HEK293 (cell line): ENCODE results near the gene TBC1D4.

Source experiments
- CTCF ChIA-PET: fragments of 350-600 bp; formaldehyde crosslinking; extraction: SDS; loops from one replicate; lab custom pipeline; 2021; ENCODE audit warnings: antibody characterized with exemption; lab: Yijun Ruan, JAX
- POLR2A ChIA-PET: fragments of 300-600 bp; formaldehyde crosslinking; extraction: SDS; loops from one replicate; lab custom pipeline; 2020; ENCODE audit warnings: antibody characterized with exemption, inconsistent platforms; lab: Yijun Ruan, JAX
- H3K27ac ChIP-seq: fragments of 200-500 bp; sonication (Bioruptor generic); 2 replicates; pipeline ENCODE4 v1.5.1; 2014; ENCODE audit warnings: low read depth, low read length, control low read depth, inconsistent platforms; ENCODE audit errors: extremely low read depth
- H3K36me3 ChIP-seq, 2 experiments: fragments of 200-500 bp in 1 of 2; sonication (Bioruptor generic) in 1 of 2; 1 replicate in 1 of 2; 2 replicates in 1 of 2; pipeline ENCODE4 v1.5.1; 2014 to 2017; ENCODE audit warnings: inconsistent platforms in 2 of 2, low read length in 2 of 2; ENCODE audit not compliant: control insufficient read depth in 2 of 2, insufficient read depth in 1 of 2
- H3K4me1 ChIP-seq: fragments of 200-500 bp; sonication (Bioruptor generic); 2 replicates; pipeline ENCODE4 v1.5.1; 2014; ENCODE audit warnings: mild to moderate bottlenecking, low read length, inconsistent platforms; ENCODE audit not compliant: control insufficient read depth, insufficient read depth
- H3K4me3 ChIP-seq: 2 replicates; pipeline ENCODE4 v1.5.1; 2011; ENCODE audit warnings: low read depth, mild to moderate bottlenecking, control low read depth, low read length, moderate library complexity
- H3K9me3 ChIP-seq: fragments of 200-500 bp; sonication (Bioruptor generic); 2 replicates; pipeline ENCODE4 v1.5.1; 2014; ENCODE audit warnings: low read depth, low read length, inconsistent platforms; ENCODE audit not compliant: control insufficient read depth, insufficient read depth
- ATF2 ChIP-seq: fragments of 450-650 bp; formaldehyde crosslinking; IDR thresholded peaks from 2 replicates; pipeline ENCODE4 v1.5.1; 2016; ENCODE audit warnings: missing biosample characterization, missing genetic modification characterization, low read depth
- HIC1 ChIP-seq: fragments of 450-650 bp; formaldehyde crosslinking; IDR thresholded peaks from 2 replicates; pipeline ENCODE4 v1.5.1; 2016; ENCODE audit warnings: missing biosample characterization, missing genetic modification characterization
- MZF1 ChIP-seq: fragments of 450-650 bp; formaldehyde crosslinking; IDR thresholded peaks from 2 replicates; pipeline ENCODE4 v1.5.1; 2017; ENCODE audit warnings: missing biosample characterization, missing genetic modification characterization, borderline replicate concordance
- REPIN1 ChIP-seq: fragments of 450-650 bp; formaldehyde crosslinking; IDR thresholded peaks from 2 replicates; pipeline ENCODE4 v1.5.1; 2017; ENCODE audit warnings: missing biosample characterization, missing genetic modification characterization, low read depth
- REST ChIP-seq: fragments of 450-650 bp; formaldehyde crosslinking; IDR thresholded peaks from 2 replicates; pipeline ENCODE4 v1.5.1; 2016; ENCODE audit warnings: missing biosample characterization, missing genetic modification characterization
- SP7 ChIP-seq: fragments of 450-650 bp; formaldehyde crosslinking; IDR thresholded peaks from 2 replicates; pipeline ENCODE4 v1.5.1; 2016; ENCODE audit warnings: missing biosample characterization, missing genetic modification characterization
- YY1 ChIP-seq: fragments of 450-650 bp; formaldehyde crosslinking; IDR thresholded peaks from 2 replicates; pipeline ENCODE4 v1.5.1; 2018; ENCODE audit warnings: missing biosample characterization, missing genetic modification characterization
- ZBTB11 ChIP-seq: fragments of 450-650 bp; formaldehyde crosslinking; conservative IDR thresholded peaks from 2 replicates; pipeline ENCODE4 v1.5.1; 2016; ENCODE audit warnings: low read depth, missing biosample characterization, missing genetic modification characterization
- ZBTB26 ChIP-seq: fragments of 450-650 bp; formaldehyde crosslinking; optimal IDR thresholded peaks from 2 replicates; pipeline ENCODE3; 2016; ENCODE audit warnings: missing biosample characterization, mild to moderate bottlenecking, missing genetic modification characterization
- ZNF10 ChIP-seq: fragments of 450-650 bp; formaldehyde crosslinking; IDR thresholded peaks from 2 replicates; pipeline ENCODE4 v1.5.1; 2017; ENCODE audit warnings: missing biosample characterization, missing genetic modification characterization
- ZNF114 ChIP-seq: fragments of 450-650 bp; formaldehyde crosslinking; IDR thresholded peaks from 2 replicates; pipeline ENCODE4 v1.5.0; 2017; ENCODE audit warnings: missing biosample characterization, missing genetic modification characterization
- ZNF138 ChIP-seq: fragments of 450-650 bp; formaldehyde crosslinking; IDR thresholded peaks from 2 replicates; pipeline ENCODE4 v1.5.1; 2016; ENCODE audit warnings: missing biosample characterization, missing genetic modification characterization, borderline replicate concordance
- ZNF19 ChIP-seq: fragments of 450-650 bp; formaldehyde crosslinking; IDR thresholded peaks from 2 replicates; pipeline ENCODE4; 2016; ENCODE audit warnings: missing biosample characterization, missing genetic modification characterization, low read depth
- ZNF211 ChIP-seq: fragments of 450-650 bp; formaldehyde crosslinking; IDR thresholded peaks from 2 replicates; pipeline ENCODE4 v1.5.1; 2016; ENCODE audit warnings: low read depth, missing biosample characterization, missing genetic modification characterization
- ZNF223 ChIP-seq: fragments of 450-650 bp; formaldehyde crosslinking; IDR thresholded peaks from 2 replicates; pipeline ENCODE4 v1.5.1; 2016; ENCODE audit warnings: missing biosample characterization, missing genetic modification characterization
- ZNF248 ChIP-seq: fragments of 450-650 bp; formaldehyde crosslinking; IDR thresholded peaks from 2 replicates; pipeline ENCODE4 v1.5.1; 2017; ENCODE audit warnings: missing biosample characterization, missing genetic modification characterization
- ZNF266 ChIP-seq: fragments of 450-650 bp; formaldehyde crosslinking; IDR thresholded peaks from 2 replicates; pipeline ENCODE4 v1.5.1; 2016; ENCODE audit warnings: missing biosample characterization, missing genetic modification characterization, low read depth
- ZNF341 ChIP-seq: fragments of 450-650 bp; formaldehyde crosslinking; IDR thresholded peaks from 2 replicates; pipeline ENCODE4; 2016; ENCODE audit warnings: low read depth, missing biosample characterization, missing genetic modification characterization
- ZNF48 ChIP-seq: fragments of 450-650 bp; formaldehyde crosslinking; IDR thresholded peaks from 2 replicates; pipeline ENCODE4 v1.5.1; 2016; ENCODE audit warnings: missing biosample characterization, missing genetic modification characterization
- ZNF530 ChIP-seq: fragments of 450-650 bp; formaldehyde crosslinking; IDR thresholded peaks from 2 replicates; pipeline ENCODE4 v1.5.1; 2016; ENCODE audit warnings: low read depth, missing biosample characterization, missing genetic modification characterization
- ZNF558 ChIP-seq: fragments of 450-650 bp; formaldehyde crosslinking; IDR thresholded peaks from 2 replicates; pipeline ENCODE4 v1.5.1; 2016; ENCODE audit warnings: missing biosample characterization, missing genetic modification characterization
- ZNF621 ChIP-seq: fragments of 450-650 bp; formaldehyde crosslinking; IDR thresholded peaks from 2 replicates; pipeline ENCODE4 v1.5.1; 2017; ENCODE audit warnings: missing biosample characterization, missing genetic modification characterization
- ZNF623 ChIP-seq: fragments of 450-650 bp; formaldehyde crosslinking; IDR thresholded peaks from 2 replicates; pipeline ENCODE4 v1.5.1; 2016; ENCODE audit warnings: missing biosample characterization, missing genetic modification characterization
- ZNF626 ChIP-seq: fragments of 450-650 bp; sonication (Bioruptor Pico); formaldehyde crosslinking; IDR thresholded peaks from 2 replicates; pipeline ENCODE4 v1.5.1; 2018; ENCODE audit warnings: missing biosample characterization, missing genetic modification characterization, inconsistent platforms
- ZNF660 ChIP-seq: fragments of 450-650 bp; IDR thresholded peaks from 2 replicates; pipeline ENCODE4 v1.5.1; 2018; ENCODE audit warnings: missing biosample characterization, mild to moderate bottlenecking, missing genetic modification characterization
- ZNF76 ChIP-seq: fragments of 450-650 bp; formaldehyde crosslinking; IDR thresholded peaks from 2 replicates; pipeline ENCODE4; 2016; ENCODE audit warnings: low read depth, missing biosample characterization, missing genetic modification characterization, borderline replicate concordance
- ZXDB ChIP-seq: fragments of 450-650 bp; formaldehyde crosslinking; IDR thresholded peaks from 2 replicates; pipeline ENCODE4 v1.5.1; 2016; ENCODE audit warnings: missing biosample characterization, missing genetic modification characterization

The TBC1D4 gene

GRCh38 chr13:75330770-75331169 is 151.2 kb downstream of the TBC1D4 start (continued):
- no peak for TF ChIP-seq ZBTB11 (tag by site-specific recombination)
- no peak for TF ChIP-seq ZNF530 (tag by site-specific recombination)
- TF ChIP-seq ZNF341 (tag by site-specific recombination), result no peak
- no peak for TF ChIP-seq ZNF558 (tag by site-specific recombination)
- no peak for TF ChIP-seq ZNF114
- TF ChIP-seq ZNF623 (tag by site-specific recombination), result no peak
- TF ChIP-seq ZBTB26 (tag by site-specific recombination), result no peak
- TF ChIP-seq ZXDB (tag by site-specific recombination), result no peak
- TF ChIP-seq ZNF211 (tag by site-specific recombination), result no peak
- TF ChIP-seq ZNF248, result no peak
- TF ChIP-seq ZNF660, result no peak
- no peak for TF ChIP-seq REPIN1 (tag by site-specific recombination)

GRCh38 chr13:75329723-75330122 is 152.2 kb downstream of the TBC1D4 start:
- H3K9me3 ChIP-seq, result no peaks in the 10 kb centered on the region
- no peaks in the 10 kb centered on the region for H3K4me1 ChIP-seq
- peaks cover 0 to 3% of the 10 kb centered on the region in 2 experiments; a peak in 1 of 3 replicates for H3K36me3 ChIP-seq
- no peak overlapping the region for H3K27ac ChIP-seq
- POLR2A ChIA-PET, result no interaction called here
- H3K4me3 ChIP-seq, result no peak overlapping the region
- CTCF ChIA-PET, result interaction anchor here (0.6 to 0.7 kb wide), 2 partner anchors 394 to 1264 kb away, joined by 3 to 4 read pairs; no protein-coding TSS in a partner anchor
- TF ChIP-seq SP7 (tag by site-specific recombination) (no peak), MZF1 (tag by site-specific recombination) (no peak), ZNF19 (tag by site-specific recombination) (no peak), ZNF223 (tag by site-specific recombination) (no peak), REPIN1 (tag by site-specific recombination) (no peak), ZNF621 (no peak), ZNF76 (tag by site-specific recombination) (no peak), REST (tag by site-specific recombination) (no peak), ZNF626 (tag by site-specific recombination) (no peak), ZNF48 (no peak), ZNF10 (tag by site-specific recombination) (no peak), ATF2 (tag by site-specific recombination) (no peak), ZNF138 (tag by site-specific recombination) (no peak), YY1 (tag by site-specific recombination) (no peak), ZNF266 (no peak), HIC1 (tag by site-specific recombination) (no peak)
